Stimulated activated naive CD8-positive, alpha-beta T cell treated with anti-CD3 and anti-CD28 coated beads, Interleukin-15, Interleukin-2, amounts not matched to agents 100 ng/mL and 50 ng/mL, for 24 hours (primary cell): ENCODE data around the gene CHSY1.
A peak's percentile ranks its signal among the peaks of the same experiment; 100 is the strongest.

ENCODE experiments used
- H3K27ac Mint-ChIP-seq: one replicate; pipeline ENCODE4 v1.8.0; 2021; ENCODE audit warnings: mild to moderate bottlenecking, mixed read lengths
- H3K27me3 Mint-ChIP-seq: one replicate; pipeline ENCODE4 v1.8.0; 2021; ENCODE audit warnings: mixed read lengths
- H3K36me3 Mint-ChIP-seq: one replicate; pipeline ENCODE4 v1.8.0; 2021; ENCODE audit warnings: low read depth, mixed read lengths
- H3K4me1 Mint-ChIP-seq: one replicate; pipeline ENCODE4 v1.8.0; 2021; ENCODE audit warnings: low read depth, mixed read lengths
- H3K4me3 Mint-ChIP-seq: one replicate; pipeline ENCODE4 v1.8.0; 2021; ENCODE audit warnings: mild to moderate bottlenecking, mixed read lengths
- H3K9me3 Mint-ChIP-seq: one replicate; pipeline ENCODE4 v1.8.0; 2021; ENCODE audit warnings: mixed read lengths

CHSY1 gene

DNA sequence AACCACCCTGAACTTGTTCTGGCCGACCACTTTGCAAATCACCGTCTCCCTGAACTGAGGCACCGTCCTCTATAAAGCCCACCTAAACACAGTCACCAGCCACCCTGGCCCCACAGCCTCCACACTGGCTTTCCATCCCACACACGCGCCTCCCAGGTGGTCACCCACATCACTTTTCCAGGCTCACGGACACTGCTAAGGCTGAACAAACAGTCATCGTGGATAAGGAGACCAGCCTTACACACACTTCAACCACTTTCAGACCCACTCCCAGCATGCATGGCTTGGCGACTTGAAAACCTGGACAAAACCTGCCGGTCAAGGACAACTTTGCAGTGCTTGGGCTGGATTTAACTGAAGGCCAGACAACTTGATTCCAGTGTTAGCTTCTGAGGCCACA lies 8.4 kb downstream of the CHSY1 start:
- Mint-ChIP-seq H3K4me3 (peak overlapping the region; percentile 55), H3K36me3 (peaks cover 68% of the 10 kb centered on the region), H3K27me3 (no peaks in the 10 kb centered on the region), H3K27ac (peak overlapping the region; percentile 69), H3K4me1 (peaks cover 99% of the 10 kb centered on the region), H3K9me3 (no peaks in the 10 kb centered on the region)

DNA sequence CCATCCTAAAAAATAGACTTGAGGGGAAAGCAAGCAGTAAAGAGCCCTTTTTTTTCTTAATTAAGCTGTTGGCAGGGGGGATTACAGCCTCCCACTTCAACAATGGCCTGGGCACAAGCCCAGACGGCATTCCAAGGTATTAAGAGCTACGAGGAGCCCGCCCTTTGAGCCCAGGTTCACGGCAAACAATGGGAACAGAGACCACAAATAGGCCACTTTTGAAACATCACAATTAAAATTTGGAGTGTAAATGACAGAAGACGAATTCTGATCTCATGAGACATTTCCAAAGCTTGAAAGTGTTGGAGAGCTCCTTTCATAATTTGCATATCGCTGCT lies 8.9 kb downstream of the CHSY1 start:
- peak overlapping the region; percentile 69 for H3K27ac Mint-ChIP-seq

GRCh38 chr15:101242160-101242998 lies 9.5 kb downstream of the CHSY1 start:
- Mint-ChIP-seq H3K27me3 (no peaks in the 10 kb centered on the region), H3K36me3 (peaks cover 73% of the 10 kb centered on the region), H3K4me3 (peak overlapping the region; percentile 55), H3K9me3 (no peaks in the 10 kb centered on the region), H3K4me1 (peaks cover 96% of the 10 kb centered on the region), H3K27ac (peak overlapping the region; percentile 69)

More for the DNA sequence above, 8.9 kb downstream of the CHSY1 start:
- Mint-ChIP-seq H3K27me3 (no peaks in the 10 kb centered on the region), H3K36me3 (peaks cover 71% of the 10 kb centered on the region), H3K4me3 (peak overlapping the region; percentile 55), H3K9me3 (no peaks in the 10 kb centered on the region), H3K4me1 (peaks cover 98% of the 10 kb centered on the region)

GRCh38 chr15:101240358-101240757 lies 11.5 kb downstream of the CHSY1 start:
- Mint-ChIP-seq H3K27me3 (no peaks in the 10 kb centered on the region), H3K9me3 (no peaks in the 10 kb centered on the region), H3K27ac (peak overlapping the region; percentile 78), H3K4me1 (peaks cover 91% of the 10 kb centered on the region), H3K36me3 (peaks cover 66% of the 10 kb centered on the region), H3K4me3 (no peak overlapping the region)

- H3K27ac Mint-ChIP-seq, result peak overlapping the region; percentile 78
- peak overlapping the region; percentile 58 for H3K4me3 Mint-ChIP-seq
- H3K4me1 Mint-ChIP-seq, result peaks cover 87% of the 10 kb centered on the region
- H3K27me3 Mint-ChIP-seq, result no peaks in the 10 kb centered on the region
- peaks cover 66% of the 10 kb centered on the region for H3K36me3 Mint-ChIP-seq
- no peaks in the 10 kb centered on the region for H3K9me3 Mint-ChIP-seq
These were observed 12.1 kb downstream of the CHSY1 start for GRCh38 chr15:101239724-101240136.

DNA sequence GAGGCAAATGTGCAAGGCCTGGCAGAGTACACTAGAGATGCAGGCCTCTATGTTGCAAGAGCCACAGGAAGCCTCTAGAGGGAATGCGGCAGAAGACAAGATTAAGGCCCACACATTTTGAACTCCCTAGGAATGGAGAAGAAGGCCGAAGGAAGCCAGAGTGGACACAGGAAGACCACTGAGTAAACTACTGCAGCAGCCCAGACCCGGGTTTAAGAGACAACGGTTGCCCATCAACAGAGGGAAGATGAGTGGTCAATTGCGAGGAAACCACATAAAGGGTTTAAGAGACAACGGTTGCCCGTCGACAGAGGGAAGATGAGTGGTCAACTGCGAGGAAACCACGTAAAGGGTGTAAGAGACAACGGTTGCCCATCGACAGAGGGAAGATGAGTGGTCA lies 14.6 kb downstream of the CHSY1 start:
- no peaks in the 10 kb centered on the region for H3K9me3 Mint-ChIP-seq
- peaks cover 78% of the 10 kb centered on the region for H3K36me3 Mint-ChIP-seq
- no peak overlapping the region for H3K4me3 Mint-ChIP-seq
- H3K27ac Mint-ChIP-seq, result no peak overlapping the region
- peaks cover 82% of the 10 kb centered on the region for H3K4me1 Mint-ChIP-seq
- H3K27me3 Mint-ChIP-seq, result no peaks in the 10 kb centered on the region

DNA sequence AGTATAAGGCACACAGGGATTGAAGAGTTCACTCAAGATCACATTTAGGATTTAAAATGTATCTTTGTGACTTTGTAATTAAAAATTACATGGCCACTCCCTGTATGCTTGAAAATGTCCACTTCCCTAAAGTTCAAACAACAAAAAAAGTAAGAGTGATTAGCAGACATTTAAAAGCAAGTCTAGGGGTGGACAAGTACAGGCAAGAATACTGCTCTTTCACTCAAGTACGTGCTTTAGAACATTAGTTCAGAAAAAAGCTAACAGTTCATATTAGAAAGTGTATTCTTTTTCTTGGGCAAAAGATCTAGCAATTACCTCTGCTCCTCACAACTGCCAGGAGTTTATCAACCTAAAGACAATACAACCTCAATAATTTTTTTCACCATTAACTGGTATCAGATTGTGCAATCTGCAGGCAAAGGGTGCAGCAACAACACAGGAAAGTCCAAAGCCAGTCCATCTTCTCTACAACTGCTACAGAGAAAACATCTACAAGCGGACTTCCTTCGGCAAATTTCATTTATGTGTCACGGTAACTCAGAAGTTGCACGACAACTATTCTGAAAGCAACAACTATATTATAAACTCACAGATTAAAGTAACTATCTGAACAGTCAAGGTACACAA lies 18.1 kb downstream of the CHSY1 start:
- Mint-ChIP-seq H3K4me3 (no peak overlapping the region), H3K27ac (no peak overlapping the region), H3K9me3 (no peaks in the 10 kb centered on the region), H3K4me1 (peaks cover 57% of the 10 kb centered on the region), H3K27me3 (no peaks in the 10 kb centered on the region), H3K36me3 (peaks cover 82% of the 10 kb centered on the region)

DNA sequence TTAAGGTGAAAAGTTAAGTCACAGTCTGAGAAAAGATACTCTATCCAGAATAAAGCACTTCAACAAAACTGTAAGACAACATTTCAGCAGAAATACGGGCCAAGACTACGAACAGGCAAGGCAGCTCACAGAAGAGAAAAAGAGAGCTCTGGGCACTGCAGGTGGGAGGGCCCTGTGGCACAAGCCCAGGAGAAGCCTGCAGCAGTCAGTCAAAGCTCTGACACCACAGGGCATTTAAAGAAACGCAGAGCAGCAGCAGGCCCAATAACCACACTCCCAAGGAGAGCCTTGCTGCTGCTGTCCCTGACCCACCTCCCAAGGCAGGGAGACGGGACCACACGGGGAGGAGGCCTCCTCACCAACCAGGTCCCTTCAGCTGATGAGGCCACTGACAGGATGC lies 19.2 kb downstream of the CHSY1 start:
- Mint-ChIP-seq H3K9me3 (no peaks in the 10 kb centered on the region), H3K36me3 (peaks cover 83% of the 10 kb centered on the region), H3K27ac (peak overlapping the region; percentile 8), H3K4me3 (no peak overlapping the region), H3K27me3 (no peaks in the 10 kb centered on the region), H3K4me1 (peaks cover 57% of the 10 kb centered on the region)

DNA sequence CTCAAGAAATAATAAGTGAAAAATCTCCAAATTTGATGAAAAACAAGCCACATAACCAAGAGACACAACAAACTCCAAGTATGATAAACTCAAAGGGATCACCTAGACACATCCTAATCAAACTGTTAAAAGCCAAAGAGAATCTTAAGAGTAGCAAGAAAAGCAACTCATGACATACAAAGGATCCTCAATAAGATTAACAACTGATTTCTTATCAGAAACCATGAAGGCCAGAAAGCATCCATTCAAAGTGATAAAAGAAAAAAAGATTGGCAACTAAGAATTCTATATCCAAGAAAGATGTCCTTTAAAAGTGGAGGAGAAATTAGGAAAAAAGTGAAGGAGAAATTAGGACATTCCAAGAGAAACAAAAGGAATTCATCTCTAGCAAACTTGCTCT lies 23.5 kb downstream of the CHSY1 start:
- H3K27ac Mint-ChIP-seq, result peak overlapping the region; percentile 57
- H3K4me3 Mint-ChIP-seq, result no peak overlapping the region
- H3K9me3 Mint-ChIP-seq, result no peaks in the 10 kb centered on the region
- H3K27me3 Mint-ChIP-seq, result no peaks in the 10 kb centered on the region
- peaks cover 66% of the 10 kb centered on the region for H3K4me1 Mint-ChIP-seq
- peaks cover 88% of the 10 kb centered on the region for H3K36me3 Mint-ChIP-seq

DNA sequence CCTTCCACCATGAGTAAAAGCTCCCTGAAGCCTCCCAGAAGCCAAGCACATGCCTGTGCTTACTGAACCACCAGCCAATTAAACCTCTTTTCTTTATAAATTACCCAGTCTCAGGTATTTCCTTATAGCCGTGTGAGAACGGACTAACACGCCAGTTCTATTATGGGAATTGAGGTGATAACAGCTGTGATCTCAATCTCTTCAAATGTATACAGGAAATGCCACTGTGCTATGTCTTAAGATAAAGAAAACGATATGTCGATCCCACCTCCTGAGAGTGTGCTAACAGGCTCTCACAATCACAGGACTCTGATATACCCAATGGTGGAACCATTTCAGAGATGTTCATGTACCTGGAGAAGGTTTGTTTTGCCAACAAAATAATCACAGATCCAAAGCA lies 26.2 kb downstream of the CHSY1 start:
- no peaks in the 10 kb centered on the region for H3K27me3 Mint-ChIP-seq
- H3K4me1 Mint-ChIP-seq, result peaks cover 70% of the 10 kb centered on the region
- peak overlapping the region; percentile 46 for H3K27ac Mint-ChIP-seq
- H3K36me3 Mint-ChIP-seq, result peaks cover 73% of the 10 kb centered on the region
- H3K4me3 Mint-ChIP-seq, result no peak overlapping the region
- H3K9me3 Mint-ChIP-seq, result no peaks in the 10 kb centered on the region

- peaks cover 68% of the 10 kb centered on the region for H3K4me1 Mint-ChIP-seq
These were observed 29.9 kb downstream of the CHSY1 start for GRCh38 chr15:101221902-101222301.

GRCh38 chr15:101220060-101220459 lies 31.8 kb downstream of the CHSY1 start:
- Mint-ChIP-seq H3K4me1 (peaks cover 66% of the 10 kb centered on the region), H3K27ac (peak overlapping the region; percentile 14), H3K4me3 (no peak overlapping the region), H3K27me3 (no peaks in the 10 kb centered on the region), H3K36me3 (peaks cover 70% of the 10 kb centered on the region), H3K9me3 (no peaks in the 10 kb centered on the region)

More at GRCh38 chr15:101221902-101222301, 29.9 kb downstream of the CHSY1 start:
- Mint-ChIP-seq H3K27ac (no peak overlapping the region), H3K4me3 (no peak overlapping the region), H3K9me3 (no peaks in the 10 kb centered on the region), H3K27me3 (no peaks in the 10 kb centered on the region), H3K36me3 (peaks cover 71% of the 10 kb centered on the region)

DNA sequence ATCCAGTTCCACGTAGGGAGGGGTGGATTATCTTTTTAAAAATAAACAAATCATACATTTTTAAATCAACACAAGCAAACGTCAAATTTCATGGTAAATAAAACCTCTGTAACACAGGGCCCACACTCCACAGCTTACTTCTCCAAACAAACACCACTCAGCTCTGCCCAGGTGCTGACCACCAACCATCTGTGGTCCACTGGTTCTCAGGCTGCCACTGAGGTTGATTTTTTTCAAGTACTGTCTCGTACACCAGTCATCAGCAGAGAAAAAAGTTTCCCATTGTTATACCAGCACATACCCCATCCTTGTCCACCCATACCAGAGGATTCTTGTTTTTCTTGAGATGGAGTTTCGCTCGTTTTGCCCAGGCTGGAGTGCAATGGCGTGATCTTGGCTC lies 32.4 kb downstream of the CHSY1 start:
- Mint-ChIP-seq H3K27ac (no peak overlapping the region), H3K27me3 (no peaks in the 10 kb centered on the region), H3K4me1 (peaks cover 63% of the 10 kb centered on the region), H3K36me3 (peaks cover 69% of the 10 kb centered on the region), H3K4me3 (no peak overlapping the region), H3K9me3 (no peaks in the 10 kb centered on the region)

DNA sequence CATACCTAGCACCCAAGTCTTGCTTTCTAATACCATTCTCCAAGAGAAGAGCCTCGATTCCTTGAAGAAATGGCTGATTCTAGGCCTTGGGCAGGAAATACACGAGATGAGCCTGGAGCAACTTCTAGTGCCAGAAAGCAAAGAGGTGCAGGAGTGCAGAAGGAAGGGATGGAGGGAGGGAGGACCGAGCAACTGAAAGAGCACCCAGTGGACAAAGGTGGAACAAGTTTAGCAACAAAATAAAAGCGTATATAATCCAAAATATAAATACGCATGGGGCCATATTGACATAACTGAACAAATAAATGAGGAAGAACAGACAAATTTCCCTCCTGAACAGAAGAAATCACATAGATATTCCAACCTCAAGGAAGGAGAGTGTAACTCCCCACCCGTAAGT lies 34.4 kb downstream of the CHSY1 start:
- peak overlapping the region; percentile 28 for H3K27ac Mint-ChIP-seq
- H3K9me3 Mint-ChIP-seq, result no peaks in the 10 kb centered on the region
- peaks cover 64% of the 10 kb centered on the region for H3K36me3 Mint-ChIP-seq
- peaks cover 74% of the 10 kb centered on the region for H3K4me1 Mint-ChIP-seq
- H3K4me3 Mint-ChIP-seq, result no peak overlapping the region
- no peaks in the 10 kb centered on the region for H3K27me3 Mint-ChIP-seq

DNA sequence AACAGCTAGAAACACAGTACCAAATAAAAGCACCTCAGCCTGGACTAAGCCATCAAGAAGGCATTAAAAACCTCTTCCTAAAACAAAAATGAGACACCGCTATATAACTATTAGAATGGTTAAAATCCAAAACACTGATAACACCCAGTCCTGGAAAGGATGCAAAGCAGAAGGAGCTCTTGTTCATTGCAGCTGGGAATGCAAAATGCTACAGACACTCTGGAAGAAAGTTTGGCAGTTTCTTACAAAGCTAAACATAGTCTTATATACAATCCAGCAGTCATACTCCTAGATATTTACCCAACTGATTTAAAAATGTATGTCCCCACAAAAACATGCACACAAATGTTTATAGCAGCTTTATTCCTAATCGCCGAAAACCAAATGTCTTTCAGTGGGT lies 35.7 kb downstream of the CHSY1 start:
- H3K27ac Mint-ChIP-seq, result no peak overlapping the region

More for the DNA sequence above, 35.7 kb downstream of the CHSY1 start:
- Mint-ChIP-seq H3K9me3 (no peaks in the 10 kb centered on the region), H3K4me1 (peaks cover 78% of the 10 kb centered on the region), H3K4me3 (no peak overlapping the region), H3K36me3 (peaks cover 71% of the 10 kb centered on the region), H3K27me3 (no peaks in the 10 kb centered on the region)
